GM23248 (cell line): ENCODE results near the gene PIK3CG. TPM values are rescaled to one million over a fixed set of nuclear protein-coding genes. Genes with fewer than 3 reads are reported as not detected.

Experiments
- DNase-seq: peaks from one replicate; pipeline ENCODE4 v3.0.0-alpha.2; 2015
- H2AFZ ChIP-seq: fragments of 200-600 bp; sonication (generic); 2 replicates; pipeline ENCODE4 v1.6.1; 2016; ENCODE audit warnings: antibody characterized with exemption
- H3F3A ChIP-seq: fragments of 200-600 bp; sonication (generic); 2 replicates; pipeline ENCODE4 v1.6.1; 2016; ENCODE audit warnings: mild to moderate bottlenecking, antibody characterized with exemption, mixed run types; ENCODE audit not compliant: insufficient read depth
- H3K27ac ChIP-seq: fragments of 200-600 bp; sonication (generic); 2 replicates; pipeline ENCODE4 v1.5.1; 2016; ENCODE audit warnings: mild to moderate bottlenecking
- H3K27me3 ChIP-seq: fragments of 200-600 bp; sonication (generic); replicated peaks from 2 replicates; pipeline ENCODE4 v1.6.1; 2016; ENCODE audit warnings: mild to moderate bottlenecking; ENCODE audit not compliant: insufficient read depth
- H3K36me3 ChIP-seq: fragments of 200-600 bp; sonication (generic); 2 replicates; pipeline ENCODE4 v1.6.1; 2016; ENCODE audit warnings: low read depth, mild to moderate bottlenecking
- H3K4me1 ChIP-seq: fragments of 200-600 bp; sonication (generic); 2 replicates; pipeline ENCODE4 v1.6.1; 2016; ENCODE audit warnings: mild to moderate bottlenecking; ENCODE audit not compliant: insufficient read depth
- H3K4me2 ChIP-seq: fragments of 200-600 bp; sonication (generic); one replicate; pipeline ENCODE4 v1.6.1; 2016; ENCODE audit warnings: mild to moderate bottlenecking; ENCODE audit not compliant: unreplicated experiment
- H3K4me3 ChIP-seq: fragments of 200-600 bp; sonication (generic); 2 replicates; pipeline ENCODE4 v1.5.1; 2016; ENCODE audit warnings: mild to moderate bottlenecking
- H3K79me2 ChIP-seq: fragments of 200-600 bp; sonication (generic); 2 replicates; pipeline ENCODE4 v1.6.1; 2016; ENCODE audit warnings: mild to moderate bottlenecking; ENCODE audit not compliant: insufficient read depth
- H3K9ac ChIP-seq: fragments of 200-600 bp; sonication (generic); 2 replicates; pipeline ENCODE4 v1.6.1; 2016; ENCODE audit warnings: mild to moderate bottlenecking
- H3K9me2 ChIP-seq: fragments of 200-600 bp; sonication (generic); 2 replicates; pipeline ENCODE4 v1.6.1; 2016; ENCODE audit warnings: mixed run types, mild to moderate bottlenecking, moderate library complexity; ENCODE audit not compliant: insufficient read depth
- H3K9me3 ChIP-seq: fragments of 200-600 bp; sonication (generic); one replicate; pipeline ENCODE4 v1.6.1; 2017; ENCODE audit warnings: low read depth
- H4K20me1 ChIP-seq: fragments of 200-600 bp; sonication (generic); 2 replicates; pipeline ENCODE4 v1.6.0; 2016; ENCODE audit not compliant: insufficient read depth
- EZH2 ChIP-seq: fragments of 200-600 bp; sonication (generic); IDR thresholded peaks from 2 replicates; pipeline ENCODE4 v1.6.1; 2018; ENCODE audit warnings: antibody characterized with exemption, mild to moderate bottlenecking; ENCODE audit not compliant: insufficient read depth, poor library complexity, severe bottlenecking
- EZH2phosphoT487 ChIP-seq: fragments of 200-600 bp; sonication (generic); IDR thresholded peaks from 2 replicates; pipeline ENCODE4 v1.6.1; 2018; ENCODE audit warnings: antibody characterized with exemption, moderate library complexity, mild to moderate bottlenecking, low read depth; ENCODE audit not compliant: insufficient read depth
- WGBS, 2 experiments: methylation state at CpG; one replicate each; pipeline ENCODE4 v1.1.6; 2015 to 2017; ENCODE audit warnings: low lambda C conversion rate in 2 of 2, low coverage in 1 of 2; ENCODE audit errors: missing lambda C conversion rate in 2 of 2; 5-methylcytosine and 5-hydroxymethylcytosine counted together
- in situ Hi-C: fragments of 300-500 bp; cut with MboI; formaldehyde crosslinking; loops from 2 replicates; pipeline ENCODE4 v1.15.0; 2020
- polyA plus RNA-seq: library from polyadenylated mRNA; unstranded; fragments of >200 nt; fragmentation: Nextera tagmentation; extraction: Ambion mirVana; gene quantifications from 2 replicates; pipeline ENCODE4 v1.2.1, GENCODE V29; 2016
- total RNA-seq: library from RNA; depleted of rRNA; stranded (reverse); fragments of >200 nt; shearing (Covaris generic); gene quantifications from 2 replicates; pipeline ENCODE4 v1.2.3, GENCODE V29; 2014

PIK3CG gene
- total and polyA plus RNA-seq, 2 experiments from 2014 or later = not detected

GRCh38 chr7:106878748-106879439, 13.8 kb downstream of the PIK3CG start:
- no peak overlapping the region for H2AFZ ChIP-seq

GRCh38 chr7:106881984-106882383, 16.9 kb downstream of the PIK3CG start:
- in situ Hi-C loops = no loop called here

More at GRCh38 chr7:106878748-106879439, 13.8 kb downstream of the PIK3CG start:
- Histone ChIP-seq H3K27ac (no peak overlapping the region), H4K20me1 (no peaks in the 10 kb centered on the region), H3K27me3 (0 out of 2 replicates have a peak, but pooled peaks cover 7% of the 10 kb centered on the region), H3K79me2 (no peaks in the 10 kb centered on the region), H3F3A (no peaks in the 10 kb centered on the region), H3K36me3 (no peaks in the 10 kb centered on the region), H3K9me3 (no peaks in the 10 kb centered on the region), H3K4me3 (no peak overlapping the region), H3K9ac (no peak overlapping the region), H3K4me2 (no peak overlapping the region), H3K4me1 (no peaks in the 10 kb centered on the region), H3K9me2 (no peaks in the 10 kb centered on the region)
- WGBS, 2 experiments = 89 to 90% methylated on average over 4 of the region's 4 CpGs
- TF ChIP-seq EZH2 = no peak
- no peak for TF ChIP-seq EZH2phosphoT487
- in situ Hi-C loops = no loop called here
- no peak for DNase-seq

GRCh38 chr7:106883456-106884026, 18.5 kb downstream of the PIK3CG start:
- WGBS, 2 experiments = 59 to 62% methylated on average over 2 of the region's 2 CpGs

More at GRCh38 chr7:106881984-106882383, 16.9 kb downstream of the PIK3CG start:
- Histone ChIP-seq H3K27me3 (0 out of 2 replicates have a peak, but pooled peaks cover 7% of the 10 kb centered on the region), H3K4me3 (no peak overlapping the region), H3K9ac (no peak overlapping the region), H3K4me2 (no peak overlapping the region), H4K20me1 (no peaks in the 10 kb centered on the region), H3K9me3 (no peaks in the 10 kb centered on the region), H3K9me2 (no peaks in the 10 kb centered on the region), H3K4me1 (no peaks in the 10 kb centered on the region), H3F3A (no peaks in the 10 kb centered on the region), H3K27ac (no peak overlapping the region), H3K79me2 (no peaks in the 10 kb centered on the region), H3K36me3 (no peaks in the 10 kb centered on the region), H2AFZ (no peak overlapping the region)
- DNase-seq = no peak
- WGBS, 2 experiments = 54 to 58% methylated on average over 3 of the region's 3 CpGs
- TF ChIP-seq EZH2 (no peak), EZH2phosphoT487 (no peak)

GRCh38 chr7:106885652-106886051, 20.6 kb downstream of the PIK3CG start:
- H3K9me2 ChIP-seq = no peaks in the 10 kb centered on the region
- H3K9ac ChIP-seq = no peak overlapping the region
- in situ Hi-C loops = no loop called here
- no peaks in the 10 kb centered on the region for H3K4me1 ChIP-seq
- WGBS, 2 experiments = 86 to 87% methylated on average over 4 of the region's 4 CpGs
- DNase-seq = no peak
- H3K9me3 ChIP-seq = no peaks in the 10 kb centered on the region
- 0 out of 2 replicates have a peak, but pooled peaks cover 4% of the 10 kb centered on the region for H3K27me3 ChIP-seq
- H4K20me1 ChIP-seq = no peaks in the 10 kb centered on the region
- no peaks in the 10 kb centered on the region for H3F3A ChIP-seq
- H3K36me3 ChIP-seq = no peaks in the 10 kb centered on the region
- no peaks in the 10 kb centered on the region for H3K79me2 ChIP-seq
- H3K4me3 ChIP-seq = no peak overlapping the region
- no peak for TF ChIP-seq EZH2phosphoT487
- no peak for TF ChIP-seq EZH2
- H3K27ac ChIP-seq = no peak overlapping the region
- H3K4me2 ChIP-seq = no peak overlapping the region
- H2AFZ ChIP-seq = no peak overlapping the region

More at GRCh38 chr7:106883456-106884026, 18.5 kb downstream of the PIK3CG start:
- in situ Hi-C loops = no loop called here
- H3K9me2 ChIP-seq = no peaks in the 10 kb centered on the region
- H3K27me3 ChIP-seq = 0 out of 2 replicates have a peak, but pooled peaks cover 7% of the 10 kb centered on the region
- H3K4me1 ChIP-seq = no peaks in the 10 kb centered on the region
- no peaks in the 10 kb centered on the region for H3K9me3 ChIP-seq
- no peak for DNase-seq
- no peak overlapping the region for H3K27ac ChIP-seq
- no peaks in the 10 kb centered on the region for H3K36me3 ChIP-seq
- no peaks in the 10 kb centered on the region for H3F3A ChIP-seq
- H3K9ac ChIP-seq = no peak overlapping the region
- H2AFZ ChIP-seq = no peak overlapping the region
- H3K4me2 ChIP-seq = no peak overlapping the region
- H4K20me1 ChIP-seq = no peaks in the 10 kb centered on the region
- H3K4me3 ChIP-seq = no peak overlapping the region
- H3K79me2 ChIP-seq = no peaks in the 10 kb centered on the region
- no peak for TF ChIP-seq EZH2phosphoT487
- TF ChIP-seq EZH2 = no peak
